DND-41 (cell line): ENCODE measurements around the gene UPB1.

Source experiments
- ATAC-seq: fragments of 200-7000 bp; cut with Tn5 transposase; 3 replicates; pipeline ENCODE4 v1.9.1; 2021; ENCODE audit warnings: low read depth; ENCODE audit not compliant: insufficient read depth
- DNase-seq: peaks from one replicate; pipeline ENCODE4 v3.0.0-alpha.2; 2020
- H2AFZ ChIP-seq: 2 replicates; pipeline ENCODE4 v1.6.0; 2012; ENCODE audit warnings: low read depth, low read length
- H3K27ac ChIP-seq: 2 replicates; pipeline ENCODE4 v1.5.1; 2012; ENCODE audit warnings: low read length, inconsistent platforms
- H3K27me3 ChIP-seq: fragments of 200-600 bp; sonication (generic); 2 replicates; pipeline ENCODE4 v1.6.0; 2012; ENCODE audit warnings: low read length, mild to moderate bottlenecking, inconsistent platforms; ENCODE audit not compliant: insufficient read depth, poor library complexity
- H3K36me3 ChIP-seq: 2 replicates; pipeline ENCODE4 v1.5.1; 2012; ENCODE audit warnings: low read length, inconsistent platforms; ENCODE audit not compliant: insufficient read depth
- H3K4me1 ChIP-seq: 2 replicates; pipeline ENCODE4 v1.5.1; 2012; ENCODE audit warnings: mild to moderate bottlenecking, low read length; ENCODE audit not compliant: insufficient read depth
- H3K4me2 ChIP-seq: 2 replicates; pipeline ENCODE4 v1.6.0; 2012; ENCODE audit warnings: mild to moderate bottlenecking, moderate library complexity, low read length, inconsistent platforms; ENCODE audit not compliant: insufficient read depth
- H3K4me3 ChIP-seq, 2 experiments: fragments of 200-600 bp in 1 of 2; shearing (Covaris generic) in 1 of 2; 2 replicates each; pipeline ENCODE4 v1.5.1; 2012 to 2016; ENCODE audit warnings: inconsistent platforms in 2 of 2, low read length in 2 of 2, mild to moderate bottlenecking in 2 of 2, low read depth in 1 of 2, moderate library complexity in 1 of 2
- H3K79me2 ChIP-seq: 2 replicates; pipeline ENCODE4 v1.6.0; 2012; ENCODE audit warnings: low read length, inconsistent platforms; ENCODE audit not compliant: insufficient read depth
- H3K9ac ChIP-seq: 2 replicates; pipeline ENCODE4 v1.6.0; 2012; ENCODE audit warnings: low read depth, mild to moderate bottlenecking, inconsistent platforms, low read length, moderate library complexity
- H3K9me3 ChIP-seq: 2 replicates; pipeline ENCODE4 v1.5.1; 2012; ENCODE audit warnings: low read length, moderate library complexity, mild to moderate bottlenecking, inconsistent platforms; ENCODE audit not compliant: insufficient read depth, severe bottlenecking
- H4K20me1 ChIP-seq: 2 replicates; pipeline ENCODE4 v1.6.0; 2012; ENCODE audit warnings: low read length; ENCODE audit not compliant: insufficient read depth
- EZH2 ChIP-seq: IDR thresholded peaks from 3 replicates; pipeline ENCODE4 v1.6.1; 2012; ENCODE audit warnings: borderline replicate concordance, low read depth, mild to moderate bottlenecking, moderate library complexity, low read length, inconsistent platforms; ENCODE audit not compliant: severe bottlenecking
- TF ChIP-seq, protein P1 (sequence below): IDR thresholded peaks from 2 replicates; pipeline ENCODE4 v1.5.1; 2012; ENCODE audit warnings: borderline replicate concordance, low read length, moderate library complexity, mild to moderate bottlenecking; ENCODE audit not compliant: poor library complexity, severe bottlenecking; ENCODE audit errors: extremely low read depth

Gene UPB1

DNA sequence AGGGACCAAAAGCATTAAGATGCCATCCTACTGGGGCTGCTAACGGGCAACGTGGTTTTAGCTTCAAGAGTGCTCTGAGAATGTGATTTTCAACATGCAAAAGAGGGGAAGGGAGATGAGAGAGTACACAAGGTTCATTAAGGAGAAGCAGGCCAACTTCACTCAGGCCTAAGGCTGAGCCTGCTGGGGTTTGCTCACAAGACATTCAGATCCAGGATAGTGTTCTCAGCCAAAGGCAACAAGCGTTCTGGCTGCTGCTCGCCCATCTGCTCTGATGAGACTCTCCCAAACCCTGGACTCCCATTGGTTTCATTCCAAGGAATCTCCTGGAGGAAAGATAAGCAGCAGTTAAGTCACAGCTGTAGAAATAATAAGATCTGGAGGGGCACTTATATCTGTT is 23.6 kb upstream of the UPB1 start:
- no peak overlapping the region for H3K27ac ChIP-seq
- peaks cover 6% of the 10 kb centered on the region; the same call in 1 of the 2 replicates for H3K4me1 ChIP-seq
- H4K20me1 ChIP-seq: no peaks in the 10 kb centered on the region
- ATAC-seq: no peak
- H2AFZ ChIP-seq: no peak overlapping the region
- H3K27me3 ChIP-seq: no peaks in the 10 kb centered on the region
- no peak overlapping the region for H3K4me2 ChIP-seq
- TF ChIP-seq EZH2: no peak
- TF ChIP-seq, protein P1, sequence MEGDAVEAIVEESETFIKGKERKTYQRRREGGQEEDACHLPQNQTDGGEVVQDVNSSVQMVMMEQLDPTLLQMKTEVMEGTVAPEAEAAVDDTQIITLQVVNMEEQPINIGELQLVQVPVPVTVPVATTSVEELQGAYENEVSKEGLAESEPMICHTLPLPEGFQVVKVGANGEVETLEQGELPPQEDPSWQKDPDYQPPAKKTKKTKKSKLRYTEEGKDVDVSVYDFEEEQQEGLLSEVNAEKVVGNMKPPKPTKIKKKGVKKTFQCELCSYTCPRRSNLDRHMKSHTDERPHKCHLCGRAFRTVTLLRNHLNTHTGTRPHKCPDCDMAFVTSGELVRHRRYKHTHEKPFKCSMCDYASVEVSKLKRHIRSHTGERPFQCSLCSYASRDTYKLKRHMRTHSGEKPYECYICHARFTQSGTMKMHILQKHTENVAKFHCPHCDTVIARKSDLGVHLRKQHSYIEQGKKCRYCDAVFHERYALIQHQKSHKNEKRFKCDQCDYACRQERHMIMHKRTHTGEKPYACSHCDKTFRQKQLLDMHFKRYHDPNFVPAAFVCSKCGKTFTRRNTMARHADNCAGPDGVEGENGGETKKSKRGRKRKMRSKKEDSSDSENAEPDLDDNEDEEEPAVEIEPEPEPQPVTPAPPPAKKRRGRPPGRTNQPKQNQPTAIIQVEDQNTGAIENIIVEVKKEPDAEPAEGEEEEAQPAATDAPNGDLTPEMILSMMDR: no peak
- H3K36me3 ChIP-seq: no peaks in the 10 kb centered on the region
- H3K4me3 ChIP-seq: no peak overlapping the region
- H3K9ac ChIP-seq: no peak overlapping the region
- H3K79me2 ChIP-seq: no peaks in the 10 kb centered on the region
- no peaks in the 10 kb centered on the region for H3K9me3 ChIP-seq
- DNase-seq: no peak

DNA sequence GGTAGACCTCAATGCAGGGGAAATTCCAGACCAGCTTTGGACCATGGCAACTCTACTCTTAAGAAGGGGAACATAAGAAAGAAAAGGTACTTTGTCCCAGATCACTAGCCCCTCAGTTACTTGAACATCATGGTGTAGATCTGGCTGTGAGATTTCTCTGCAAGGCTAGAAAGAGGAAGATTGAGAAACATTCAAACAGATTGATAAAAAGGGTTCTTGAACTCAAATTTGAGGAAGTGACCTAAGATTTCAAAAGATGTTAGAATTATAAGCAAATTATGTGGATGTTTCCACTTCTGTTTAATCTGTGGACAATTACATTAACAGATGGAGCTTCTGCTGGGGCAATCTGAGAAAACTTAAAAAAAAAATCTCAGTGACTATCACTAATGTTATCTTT is 21.8 kb upstream of the UPB1 start:
- Histone ChIP-seq H3K4me3 (no peak overlapping the region), H2AFZ (no peak overlapping the region), H3K9me3 (no peaks in the 10 kb centered on the region), H3K4me2 (no peak overlapping the region), H3K79me2 (no peaks in the 10 kb centered on the region), H3K27me3 (no peaks in the 10 kb centered on the region), H4K20me1 (no peaks in the 10 kb centered on the region), H3K9ac (no peak overlapping the region), H3K36me3 (no peaks in the 10 kb centered on the region), H3K27ac (no peak overlapping the region), H3K4me1 (no peaks in the 10 kb centered on the region)
- ATAC-seq (no peak), DNase-seq (no peak)
- no peak for TF ChIP-seq EZH2
- TF ChIP-seq, protein P1: no peak

DNA sequence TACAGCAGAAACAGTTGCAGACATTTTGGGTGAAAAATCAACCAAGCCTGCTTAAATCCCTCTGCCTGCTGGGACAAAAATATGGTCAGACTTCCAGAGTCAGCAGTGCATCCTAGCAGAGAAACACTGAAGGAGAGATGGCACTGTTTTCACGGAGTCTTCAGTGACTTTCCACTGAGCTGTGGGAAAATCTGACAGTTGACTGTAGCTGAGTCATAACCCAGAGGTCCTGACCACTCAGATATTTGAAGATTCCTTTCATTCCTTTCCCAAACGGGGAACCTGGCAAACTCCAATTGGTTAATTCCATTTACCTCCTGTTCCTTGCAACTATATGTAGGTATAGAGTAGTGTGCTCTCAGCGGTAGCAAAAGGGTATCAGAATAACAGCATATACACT is 20.9 kb upstream of the UPB1 start:
- no peak overlapping the region for H3K4me2 ChIP-seq
- no peaks in the 10 kb centered on the region for H3K36me3 ChIP-seq
- H3K9me3 ChIP-seq: no peaks in the 10 kb centered on the region
- no peak overlapping the region for H2AFZ ChIP-seq
- DNase-seq (no peak), ATAC-seq (no peak)
- H3K27ac ChIP-seq: no peak overlapping the region
- H3K9ac ChIP-seq: no peak overlapping the region
- H3K27me3 ChIP-seq: no peaks in the 10 kb centered on the region
- no peaks in the 10 kb centered on the region for H4K20me1 ChIP-seq
- no peaks in the 10 kb centered on the region for H3K4me1 ChIP-seq
- no peak for TF ChIP-seq EZH2
- TF ChIP-seq, protein P1: no peak
- no peaks in the 10 kb centered on the region for H3K79me2 ChIP-seq
- no peak overlapping the region for H3K4me3 ChIP-seq
